T-helper 1 cell (primary cell): ENCODE data around the gene TTC12.

ENCODE experiments used
- DNase-seq, 5 donors: peaks; one replicate each; pipeline ENCODE4 v3.0.0-alpha.2; 2012 to 2020
- total RNA-seq, 4 donors: gene quantifications; one replicate each; lab custom pipeline; 2026; lab: John Stamatoyannopoulos, UW

The TTC12 gene
- 21.5 to 31.2 (median 28.3) reads per million in 4 donors for total RNA-seq

- DNase-seq, result peak; percentile 80 to 89 (median 86)
Observed at GRCh38 chr11:113314389-113315301, at the start of gene TTC12. Gene TTC12, plus strand, starts transcription at chr11:113314583. Its CDS starts 1,675 bp downstream, at chr11:113316258.

GRCh38 chr11:113265362-113265761 is 49.0 kb upstream of the TTC12 start:
- no peak for DNase-seq

- no peak for DNase-seq
Observed at GRCh38 chr11:113267493-113267892, 46.9 kb upstream of the TTC12 start.

- DNase-seq, result no peak
Observed at GRCh38 chr11:113269096-113269495, 45.3 kb upstream of the TTC12 start.

- DNase-seq, result no peak
Observed at GRCh38 chr11:113269636-113270035, 44.7 kb upstream of the TTC12 start.

- DNase-seq, result no peak
Observed at GRCh38 chr11:113270080-113270479, 44.3 kb upstream of the TTC12 start.

GRCh38 chr11:113271551-113272245 is 42.7 kb upstream of the TTC12 start:
- DNase-seq, result no peak

- no peak for DNase-seq
Observed at GRCh38 chr11:113272281-113272680, 42.1 kb upstream of the TTC12 start.

GRCh38 chr11:113272927-113273615 is 41.3 kb upstream of the TTC12 start:
- no peak for DNase-seq

- no peak for DNase-seq
Observed at GRCh38 chr11:113273720-113274119, 40.7 kb upstream of the TTC12 start.

GRCh38 chr11:113274713-113275582 is 39.4 kb upstream of the TTC12 start:
- DNase-seq, result no peak

- no peak for DNase-seq
Observed at GRCh38 chr11:113275602-113276001, 38.8 kb upstream of the TTC12 start.

- no peak for DNase-seq
Observed at GRCh38 chr11:113276466-113276865, 37.9 kb upstream of the TTC12 start.

GRCh38 chr11:113277907-113278306 is 36.5 kb upstream of the TTC12 start:
- DNase-seq, result no peak

GRCh38 chr11:113278481-113278880 is 35.9 kb upstream of the TTC12 start:
- DNase-seq, result no peak

- no peak for DNase-seq
Observed at GRCh38 chr11:113278925-113279324, 35.5 kb upstream of the TTC12 start.

GRCh38 chr11:113279591-113279990 is 34.8 kb upstream of the TTC12 start:
- no peak for DNase-seq

- no peak for DNase-seq
Observed at GRCh38 chr11:113281052-113281725, 33.2 kb upstream of the TTC12 start.

- no peak for DNase-seq
Observed at GRCh38 chr11:113282898-113283437, 31.4 kb upstream of the TTC12 start.

GRCh38 chr11:113283881-113284280 is 30.5 kb upstream of the TTC12 start:
- no peak for DNase-seq

GRCh38 chr11:113286009-113286408 is 28.4 kb upstream of the TTC12 start:
- no peak for DNase-seq
